ENCODE results near the gene ITFG1.
"Not testable (repeated sequence)": the region's sequence is repeated elsewhere in the genome, so short reads cannot be mapped to it uniquely, and the experiment has no call there.

The ITFG1 gene

GRCh38 chr16:47161464-47161863 is 299.4 kb downstream of the ITFG1 start:
- no peak for DNase-seq (ENCODE audit: low read depth in 1 of 2, low spot score in 1 of 2)

DNA sequence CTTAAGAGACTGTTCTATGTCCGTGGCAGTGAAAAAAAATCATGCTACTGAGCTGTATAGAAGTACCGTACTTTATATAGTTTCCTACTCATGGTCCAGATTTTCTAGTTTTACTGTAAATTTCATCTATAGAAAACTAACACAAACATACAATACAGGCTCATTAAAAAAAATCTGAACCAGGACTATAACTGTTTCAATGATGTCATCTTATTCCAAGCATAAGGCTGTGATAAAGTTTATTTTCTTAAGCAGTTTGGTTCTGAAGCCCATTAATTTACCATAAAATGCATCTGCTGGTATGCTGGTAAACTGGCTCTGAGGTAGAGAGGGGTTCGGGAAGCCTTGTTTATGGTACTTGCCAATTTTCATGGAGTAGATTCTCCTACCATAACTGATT is 300.4 kb downstream of the ITFG1 start:
- no peak for DNase-seq (ENCODE audit: low read depth in 1 of 2, low spot score in 1 of 2)

DNA sequence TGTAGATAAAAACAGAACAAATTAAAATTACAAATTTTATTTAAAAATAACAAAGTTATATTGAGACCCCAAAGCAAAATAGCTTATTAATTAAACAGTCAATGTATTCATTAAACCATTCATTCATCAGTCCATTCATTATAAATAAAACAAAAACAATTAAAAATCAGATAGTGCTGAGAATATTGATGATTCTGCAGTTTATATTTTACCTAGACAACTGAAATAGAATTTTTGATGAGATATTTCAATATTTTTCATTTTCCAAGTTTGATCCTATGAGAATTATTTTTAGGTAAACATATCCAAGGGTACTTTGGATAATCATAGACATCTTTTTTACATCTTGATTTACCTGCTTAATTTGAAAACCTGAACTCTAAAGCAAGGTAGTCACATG is 301.9 kb downstream of the ITFG1 start:
- no peak for DNase-seq (ENCODE audit: low read depth in 1 of 2, low spot score in 1 of 2)

GRCh38 chr16:47156680-47157215 is 304.1 kb downstream of the ITFG1 start:
- DNase-seq (ENCODE audit: low read depth in 1 of 2, low spot score in 1 of 2), result no peak

- not testable (repeated sequence) for DNase-seq (ENCODE audit: low read depth in 1 of 2, low spot score in 1 of 2)
These were observed 308.4 kb downstream of the ITFG1 start for GRCh38 chr16:47152501-47152900.

DNA sequence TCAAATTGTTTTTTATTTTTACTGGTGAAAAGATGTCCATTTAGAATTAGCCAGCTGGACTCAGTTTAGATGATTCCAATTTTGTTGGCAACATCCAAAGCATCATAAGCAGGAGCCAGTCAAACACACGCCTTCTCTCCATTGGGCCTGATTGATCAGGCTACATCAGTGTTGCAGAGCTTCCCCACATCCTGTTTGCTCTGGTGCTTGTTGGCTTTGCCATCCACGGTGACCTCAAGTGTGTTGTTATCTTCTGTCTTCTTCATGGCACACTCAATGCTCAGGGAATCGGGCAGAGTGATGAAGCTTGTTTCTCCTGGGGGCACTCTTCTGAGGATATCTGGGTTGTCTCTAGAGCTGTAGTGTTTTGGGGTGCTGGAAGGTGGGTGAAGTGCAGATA is 310.8 kb downstream of the ITFG1 start:
- DNase-seq (ENCODE audit: low read depth in 1 of 2, low spot score in 1 of 2), result no peak

- no peak for DNase-seq (ENCODE audit: low read depth in 1 of 2, low spot score in 1 of 2)
These were observed 316.3 kb downstream of the ITFG1 start for GRCh38 chr16:47144559-47144877.

GRCh38 chr16:47143677-47144558 is 316.9 kb downstream of the ITFG1 start, which contains the start of gene NETO2:
Gene NETO2, minus strand, starts transcription at chr16:47143945. Its CDS starts 333 bp downstream, at chr16:47143612.
- peak; percentile 19 to 66 for DNase-seq (ENCODE audit: low read depth in 1 of 2, low spot score in 1 of 2)

- peak; percentile 18 to 61 for DNase-seq (ENCODE audit: low read depth in 1 of 2, low spot score in 1 of 2)
These were observed 317.8 kb downstream of the ITFG1 start for GRCh38 chr16:47142821-47143676.

- DNase-seq (ENCODE audit: low read depth in 1 of 2, low spot score in 1 of 2), result no peak
These were observed 318.4 kb downstream of the ITFG1 start for GRCh38 chr16:47142486-47142820.

GRCh38 chr16:47141773-47142485 is 318.9 kb downstream of the ITFG1 start:
- DNase-seq (ENCODE audit: low read depth in 1 of 2, low spot score in 1 of 2), result peak; percentile 62 to 66

DNA sequence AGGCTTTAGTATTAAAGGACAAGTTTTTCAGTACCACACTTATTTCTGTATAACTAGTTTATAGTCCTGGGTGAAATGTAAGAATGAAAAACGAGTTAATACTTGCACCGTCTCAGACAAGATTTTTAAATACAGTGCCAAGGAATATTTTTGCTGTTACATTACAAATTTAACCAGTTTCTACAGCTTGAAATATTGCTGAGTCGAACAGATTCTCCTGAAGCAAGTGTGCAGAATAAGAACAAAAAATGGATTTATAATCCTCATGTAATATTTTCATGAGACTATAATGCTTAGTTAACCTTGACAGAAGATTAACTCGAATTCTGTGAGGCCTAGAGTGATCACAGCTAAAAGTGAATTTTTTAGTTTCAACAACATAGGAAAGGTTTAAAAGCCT is 320.2 kb downstream of the ITFG1 start:
- no peak for DNase-seq (ENCODE audit: low read depth in 1 of 2, low spot score in 1 of 2)

DNA sequence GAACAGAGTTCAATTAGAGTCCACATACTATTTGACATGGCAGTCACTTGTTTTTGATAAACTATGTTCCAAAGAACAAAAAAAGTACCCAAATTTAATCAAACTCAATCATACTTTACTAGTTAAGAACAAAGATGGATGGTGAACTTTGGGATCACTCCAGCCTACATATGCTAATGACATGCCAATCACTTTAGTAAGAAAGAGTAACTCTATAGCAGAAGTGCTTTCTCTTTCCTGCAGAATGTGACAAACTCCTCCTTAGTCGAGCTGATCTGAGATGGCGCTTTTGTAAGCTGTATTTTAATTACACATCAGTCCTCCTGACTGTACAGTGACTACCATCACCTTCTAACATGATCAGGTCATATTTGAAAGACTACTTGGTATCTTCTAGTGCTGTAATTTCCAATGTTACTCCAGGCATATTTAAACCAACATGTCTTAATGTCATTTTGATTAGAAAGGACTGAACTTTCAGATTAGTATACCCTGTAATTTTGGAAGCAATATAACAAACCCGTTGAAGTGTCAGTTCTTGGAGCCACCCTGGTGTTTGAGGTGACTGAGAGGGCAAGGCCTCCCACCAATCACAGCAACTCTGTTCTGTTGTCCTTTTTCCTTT is 321.2 kb downstream of the ITFG1 start:
- DNase-seq (ENCODE audit: low read depth in 1 of 2, low spot score in 1 of 2), result no peak

DNA sequence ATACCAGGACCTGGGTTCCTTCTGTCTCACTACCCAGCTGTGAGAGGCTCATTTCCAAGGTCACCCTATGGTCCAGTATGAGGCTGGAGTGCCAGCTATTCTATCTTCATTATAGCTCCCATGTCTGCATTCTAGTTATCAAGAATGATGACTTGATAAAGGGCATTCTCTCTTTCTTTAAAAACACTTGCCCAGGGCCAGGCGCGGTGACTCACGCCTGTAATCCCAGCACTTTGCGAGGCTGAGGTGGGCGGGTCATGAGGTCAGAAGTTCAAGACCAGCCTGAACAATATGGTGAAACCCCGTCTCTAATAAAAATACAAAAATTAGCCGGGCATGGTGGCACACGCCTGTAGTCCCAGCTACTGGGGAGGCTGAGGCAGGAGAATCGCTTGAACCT is 322.9 kb downstream of the ITFG1 start:
- not testable (repeated sequence) for DNase-seq (ENCODE audit: low read depth in 1 of 2, low spot score in 1 of 2)

DNA sequence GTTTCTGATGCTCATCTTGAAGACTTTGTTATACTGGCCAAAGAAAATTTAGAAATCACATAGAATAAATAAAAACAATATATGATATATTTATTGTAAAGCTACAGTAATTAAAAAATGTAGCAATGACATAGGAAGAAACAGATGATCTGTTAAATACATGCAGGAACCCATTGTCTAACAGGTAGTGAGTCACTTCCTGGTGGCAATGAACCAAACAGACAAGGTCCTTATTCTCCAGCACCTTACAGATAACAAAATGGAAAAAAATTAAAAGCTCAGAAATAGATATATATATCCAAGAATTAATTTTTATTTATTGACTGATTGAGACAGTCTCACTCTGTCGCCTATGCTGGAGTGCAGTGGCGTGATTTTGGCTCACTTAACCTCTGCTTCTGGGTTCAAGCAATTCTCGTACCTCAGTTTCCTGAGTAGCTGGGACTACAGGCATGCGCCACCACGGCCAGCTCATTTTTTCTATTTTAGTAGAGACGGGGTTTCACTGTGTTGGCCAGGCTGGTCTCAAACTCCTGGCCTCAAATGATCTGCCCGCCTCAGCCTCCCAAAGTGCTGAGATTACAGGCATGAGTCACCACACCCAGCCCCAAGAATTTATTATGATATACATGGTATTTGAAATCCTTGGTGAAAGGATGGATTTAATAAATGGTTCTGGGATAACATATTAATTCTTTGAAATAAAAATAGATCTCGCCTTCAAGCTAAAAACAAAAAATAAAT is 324.6 kb downstream of the ITFG1 start:
- DNase-seq (ENCODE audit: low read depth in 1 of 2, low spot score in 1 of 2), result no peak

DNA sequence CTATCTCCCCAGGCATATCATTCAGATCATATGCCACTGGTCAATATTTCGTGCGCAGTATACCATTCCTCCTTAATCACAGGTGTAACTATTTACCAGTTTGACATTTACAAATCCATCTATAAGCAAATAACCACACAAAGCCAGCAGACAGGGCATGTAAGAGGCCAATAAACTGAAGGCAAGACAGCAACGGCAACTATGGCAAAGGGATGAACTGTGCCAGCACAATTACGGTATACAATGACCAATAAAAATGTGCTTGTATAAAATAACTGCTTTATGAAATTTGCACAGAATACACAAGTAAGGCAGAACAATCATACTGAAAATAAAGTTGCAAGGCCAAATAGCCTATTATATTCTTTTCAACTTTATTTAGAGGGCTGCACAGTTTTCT is 326.3 kb downstream of the ITFG1 start:
- DNase-seq (ENCODE audit: low read depth in 1 of 2, low spot score in 1 of 2), result no peak

GRCh38 chr16:47132308-47132707 is 328.6 kb downstream of the ITFG1 start:
- DNase-seq (ENCODE audit: low read depth in 1 of 2, low spot score in 1 of 2), result no peak

- no peak for DNase-seq (ENCODE audit: low read depth in 1 of 2, low spot score in 1 of 2)
These were observed 331.0 kb downstream of the ITFG1 start for GRCh38 chr16:47129755-47130435.

GRCh38 chr16:47127541-47127940 is 333.3 kb downstream of the ITFG1 start:
- no peak for DNase-seq (ENCODE audit: low read depth in 1 of 2, low spot score in 1 of 2)

GRCh38 chr16:47125757-47126156 is 335.1 kb downstream of the ITFG1 start:
- DNase-seq (ENCODE audit: low read depth in 1 of 2, low spot score in 1 of 2), result no peak
